SK-N-SH (cell line): ENCODE data around the gene HPCAL1. TPM values are rescaled to one million over a fixed set of nuclear protein-coding genes. Genes with fewer than 3 reads are reported as not detected.

Experiments
- CTCF ChIA-PET: fragments of 300-600, 350-600 bp; formaldehyde crosslinking; extraction: SDS; loops from one replicate; lab custom pipeline; 2021; lab: Yijun Ruan, JAX
- POLR2A ChIA-PET: fragments of 350-600 bp; sonication (Branson Sonifier 250); formaldehyde crosslinking; extraction: SDS; loops from one replicate; lab custom pipeline; 2020; ENCODE audit warnings: antibody characterized with exemption, inconsistent platforms; lab: Yijun Ruan, JAX
- DNase-seq: peaks from one replicate; pipeline ENCODE4 v3.0.0; 2012
- H2AFZ ChIP-seq: fragments of 200-600 bp; sonication (generic); 2 replicates; pipeline ENCODE4 v1.8.1; 2016; ENCODE audit warnings: antibody characterized with exemption, mild to moderate bottlenecking, low read depth
- H3F3A ChIP-seq: fragments of 200-600 bp; sonication (generic); replicated peaks from 2 replicates; pipeline ENCODE3; 2016; ENCODE audit warnings: antibody characterized with exemption, mild to moderate bottlenecking; ENCODE audit not compliant: insufficient read depth
- H3K27ac ChIP-seq, 2 experiments: fragments of 200-500 bp in 1 of 2; fragments of 200-600 bp in 1 of 2; sonication (Bioruptor generic) in 1 of 2; sonication (generic), shearing (Covaris generic) in 1 of 2; 2 replicates each; pipeline versions ENCODE4 v1.5.1 to v1.6.1; 2014 to 2016; ENCODE audit warnings: low read depth in 2 of 2, inconsistent platforms in 1 of 2, low read length in 1 of 2, mild to moderate bottlenecking in 1 of 2, mixed read lengths in 1 of 2
- H3K27me3 ChIP-seq: fragments of 200-600 bp; sonication (generic), shearing (Covaris generic); 2 replicates; pipeline ENCODE4 v1.6.1; 2016; ENCODE audit warnings: mixed run types; ENCODE audit not compliant: insufficient read depth
- H3K36me3 ChIP-seq, 2 experiments: fragments of 200-500 bp in 1 of 2; fragments of 200-600 bp in 1 of 2; sonication (Bioruptor generic) in 1 of 2; sonication (generic) in 1 of 2; replicated peaks in 1 of 2; 2 replicates each; pipeline versions ENCODE3 to v1.5.1; 2014 to 2016; ENCODE audit warnings: low read length in 1 of 2, mild to moderate bottlenecking in 1 of 2; ENCODE audit not compliant: insufficient read depth in 2 of 2, control insufficient read depth in 1 of 2
- H3K4me1 ChIP-seq, 2 experiments: fragments of 200-500 bp in 1 of 2; fragments of 200-600 bp in 1 of 2; sonication (Bioruptor generic) in 1 of 2; sonication (generic), shearing (Covaris generic) in 1 of 2; 2 replicates each; pipeline versions ENCODE4 v1.5.1 to v1.6.1; 2014 to 2016; ENCODE audit warnings: low read depth in 1 of 2, low read length in 1 of 2, mixed run types in 1 of 2; ENCODE audit not compliant: insufficient read depth in 2 of 2, control insufficient read depth in 1 of 2
- H3K4me2 ChIP-seq: fragments of 200-600 bp; sonication (generic), shearing (Covaris generic); 2 replicates; pipeline ENCODE4 v1.6.1; 2017; ENCODE audit warnings: mixed run types
- H3K4me3 ChIP-seq, 2 experiments: fragments of 200-500 bp in 1 of 2; fragments of 200-600 bp in 1 of 2; sonication (Bioruptor generic) in 1 of 2; sonication (generic), shearing (Covaris generic) in 1 of 2; 2 replicates each; pipeline versions ENCODE4 v1.5.1 to v1.8.1; 2014 to 2016; ENCODE audit warnings: low read depth in 2 of 2, inconsistent platforms in 1 of 2, low read length in 1 of 2, mild to moderate bottlenecking in 1 of 2, mixed read lengths in 1 of 2, moderate library complexity in 1 of 2
- H3K79me2 ChIP-seq: fragments of 200-600 bp; sonication (generic); 2 replicates; pipeline ENCODE4 v1.8.1; 2017; ENCODE audit warnings: mild to moderate bottlenecking; ENCODE audit not compliant: insufficient read depth
- H3K9ac ChIP-seq: fragments of 200-600 bp; sonication (generic); 2 replicates; pipeline ENCODE4 v1.6.1; 2017; ENCODE audit warnings: mixed run types
- H3K9me2 ChIP-seq: fragments of 200-600 bp; sonication (generic); 2 replicates; pipeline ENCODE4 v1.6.1; 2017; ENCODE audit warnings: mixed run types
- H3K9me3 ChIP-seq: fragments of 200-600 bp; sonication (generic); 2 replicates; pipeline ENCODE4 v1.6.1; 2017; ENCODE audit warnings: mixed run types, mild to moderate bottlenecking, moderate library complexity
- H4K20me1 ChIP-seq: fragments of 200-600 bp; sonication (generic); 2 replicates; pipeline ENCODE4 v1.6.1; 2017; ENCODE audit warnings: mild to moderate bottlenecking, mixed run types; ENCODE audit not compliant: insufficient read depth
- FOSL2 ChIP-seq: IDR thresholded peaks from 2 replicates; pipeline ENCODE4 v1.4.0; 2012; ENCODE audit warnings: low read depth, mild to moderate bottlenecking, moderate library complexity, borderline replicate concordance
- IRF3 ChIP-seq: fragments of 150-350 bp; IDR thresholded peaks from 2 replicates; pipeline ENCODE4 v1.6.1; 2016; ENCODE audit warnings: mild to moderate bottlenecking, low read depth, low read length
- JUND ChIP-seq: IDR thresholded peaks from 2 replicates; pipeline ENCODE4 v1.4.0; 2012
- MXI1 ChIP-seq: IDR thresholded peaks from 2 replicates; pipeline ENCODE4 v1.6.1; 2012; ENCODE audit warnings: mild to moderate bottlenecking, low read depth, low read length, improper control_type of control experiment
- NRF1 ChIP-seq: IDR thresholded peaks from 2 replicates; pipeline ENCODE4 v1.6.1; 2012; ENCODE audit warnings: low read depth, mild to moderate bottlenecking, low read length
- PBX3 ChIP-seq: IDR thresholded peaks from 2 replicates; pipeline ENCODE4; 2012
- REST ChIP-seq: IDR thresholded peaks from 2 replicates; pipeline ENCODE4 v1.6.1; 2012; ENCODE audit warnings: mild to moderate bottlenecking, low read depth, low read length, moderate library complexity
- SIN3A ChIP-seq: IDR thresholded peaks from 2 replicates; pipeline ENCODE4 v1.6.1; 2012; ENCODE audit warnings: low read depth, mild to moderate bottlenecking, low read length, moderate library complexity, borderline replicate concordance
- ZBTB33 ChIP-seq: IDR thresholded peaks from 2 replicates; pipeline ENCODE4 v1.4.0; 2012; ENCODE audit warnings: low read depth, borderline replicate concordance
- WGBS: methylation state at CpG from one replicate; pipeline ENCODE4 v1.1.6; 2017; ENCODE audit warnings: low lambda C conversion rate; 5-methylcytosine and 5-hydroxymethylcytosine counted together
- polyA plus RNA-seq, 3 experiments: library from polyadenylated mRNA; depleted of rRNA; stranded (reverse); fragments of >200 nt; gene quantifications; 2 replicates each; pipeline ENCODE4 v1.2.3, GENCODE V29; 2012

HPCAL1 gene
- polyA plus RNA-seq, 1 of the 3 experiments (the other 2 are of a cell fraction): 77.0 TPM

- no peak for TF ChIP-seq IRF3
Measured at GRCh38 chr2:10368491-10369231, 66.0 kb downstream of the HPCAL1 start (continued).

GRCh38 chr2:10369269-10370255 is 66.9 kb downstream of the HPCAL1 start:
- TF ChIP-seq FOSL2: no peak
- TF ChIP-seq JUND: no peak
- no peak for TF ChIP-seq SIN3A
- no peak for TF ChIP-seq PBX3
- TF ChIP-seq NRF1: no peak
- TF ChIP-seq ZBTB33: no peak
- TF ChIP-seq REST: no peak
- no peak for TF ChIP-seq MXI1

More at GRCh38 chr2:10369269-10370255, 66.9 kb downstream of the HPCAL1 start:
- 91% methylated on average over 14 of the region's 14 CpGs for WGBS
- Histone ChIP-seq H3K4me1 (peaks cover 0 to 71% of the 10 kb centered on the region in 2 experiments; a peak in 1 of 4 replicates), H4K20me1 (peaks cover 14% of the 10 kb centered on the region; the same call in 1 of the 2 replicates), H3K4me3 (no peak overlapping the region), H2AFZ (no peak overlapping the region), H3F3A (no peaks in the 10 kb centered on the region), H3K27me3 (no peaks in the 10 kb centered on the region), H3K9me3 (no peaks in the 10 kb centered on the region), H3K27ac (no peak overlapping the region; a peak in 1 of 4 replicates), H3K4me2 (no peak overlapping the region), H3K79me2 (no peaks in the 10 kb centered on the region), H3K9me2 (no peaks in the 10 kb centered on the region), H3K9ac (no peak overlapping the region), H3K36me3 (no peaks in the 10 kb centered on the region)
- ChIA-PET POLR2A (no interaction called here), CTCF (interaction anchor here (1.0 to 4.7 kb wide), 3 partner anchors 39 to 65 kb away, joined by 4 to 23 read pairs (median 4); no protein-coding TSS in a partner anchor)
- DNase-seq: no peak
